ENCODE data around the gene ALKBH4.

ALKBH4 gene

GRCh38 chr7:102454468-102454867 is 10.2 kb downstream of the ALKBH4 start:
- Histone ChIP-seq H3K27me3 (ENCODE audit: control insufficient read depth, insufficient read depth, low read length, poor library complexity, severe bottlenecking) (no peaks in the 10 kb centered on the region), H3K9me3 (ENCODE audit: control insufficient read depth, low read length) (no peaks in the 10 kb centered on the region), H3K4me3 (ENCODE audit: insufficient read depth, low read depth, low read length) (no peak overlapping the region), H3K27ac (ENCODE audit: insufficient read depth, low read depth, low read length, poor library complexity, severe bottlenecking) (no peak overlapping the region), H3K36me3 (ENCODE audit: control insufficient read depth, insufficient read depth, low read length) (peaks cover 16% of the 10 kb centered on the region), H3K4me1 (ENCODE audit: control insufficient read depth, insufficient read depth, low read length) (peaks cover 4% of the 10 kb centered on the region)
- 82% methylated on average over 12 of the region's 12 CpGs for WGBS, 2 experiments

- H3K27ac ChIP-seq (ENCODE audit: insufficient read depth, low read depth, low read length, poor library complexity, severe bottlenecking) = no peak overlapping the region
- H3K9me3 ChIP-seq (ENCODE audit: control insufficient read depth, low read length) = no peaks in the 10 kb centered on the region
- H3K4me3 ChIP-seq (ENCODE audit: insufficient read depth, low read depth, low read length) = no peak overlapping the region
- no peaks in the 10 kb centered on the region for H3K27me3 ChIP-seq (ENCODE audit: control insufficient read depth, insufficient read depth, low read length, poor library complexity, severe bottlenecking)
- peaks cover 11% of the 10 kb centered on the region for H3K36me3 ChIP-seq (ENCODE audit: control insufficient read depth, insufficient read depth, low read length)
- 91 to 93% methylated on average over 7 of the region's 7 CpGs for WGBS, 2 experiments
- peaks cover 4% of the 10 kb centered on the region for H3K4me1 ChIP-seq (ENCODE audit: control insufficient read depth, insufficient read depth, low read length)
These were observed 11.3 kb downstream of the ALKBH4 start for GRCh38 chr7:102453319-102453718.

GRCh38 chr7:102452451-102452850 is 12.2 kb downstream of the ALKBH4 start:
- H3K9me3 ChIP-seq (ENCODE audit: control insufficient read depth, low read length) = no peaks in the 10 kb centered on the region
- H3K4me3 ChIP-seq (ENCODE audit: insufficient read depth, low read depth, low read length) = no peak overlapping the region
- H3K36me3 ChIP-seq (ENCODE audit: control insufficient read depth, insufficient read depth, low read length) = peaks cover 6% of the 10 kb centered on the region
- no peaks in the 10 kb centered on the region for H3K27me3 ChIP-seq (ENCODE audit: control insufficient read depth, insufficient read depth, low read length, poor library complexity, severe bottlenecking)
- peaks cover 4% of the 10 kb centered on the region for H3K4me1 ChIP-seq (ENCODE audit: control insufficient read depth, insufficient read depth, low read length)
- no peak overlapping the region for H3K27ac ChIP-seq (ENCODE audit: insufficient read depth, low read depth, low read length, poor library complexity, severe bottlenecking)
- 92 to 96% methylated on average over 6 of the region's 6 CpGs for WGBS, 2 experiments

- H3K27me3 ChIP-seq (ENCODE audit: control insufficient read depth, insufficient read depth, low read length, poor library complexity, severe bottlenecking) = no peaks in the 10 kb centered on the region
- H3K36me3 ChIP-seq (ENCODE audit: control insufficient read depth, insufficient read depth, low read length) = no peaks in the 10 kb centered on the region
- H3K4me3 ChIP-seq (ENCODE audit: insufficient read depth, low read depth, low read length) = no peak overlapping the region
- H3K27ac ChIP-seq (ENCODE audit: insufficient read depth, low read depth, low read length, poor library complexity, severe bottlenecking) = no peak overlapping the region
- 66 to 71% methylated on average over 23 of the region's 23 CpGs for WGBS, 2 experiments
- H3K9me3 ChIP-seq (ENCODE audit: control insufficient read depth, low read length) = no peaks in the 10 kb centered on the region
- H3K4me1 ChIP-seq (ENCODE audit: control insufficient read depth, insufficient read depth, low read length) = peaks cover 4% of the 10 kb centered on the region
These were observed 13.2 kb downstream of the ALKBH4 start for GRCh38 chr7:102451371-102452054.

- H3K27me3 ChIP-seq (ENCODE audit: control insufficient read depth, insufficient read depth, low read length, poor library complexity, severe bottlenecking) = no peaks in the 10 kb centered on the region
These were observed 14.4 kb downstream of the ALKBH4 start for GRCh38 chr7:102450242-102450641.

GRCh38 chr7:102449136-102449535 is 15.5 kb downstream of the ALKBH4 start:
- no peaks in the 10 kb centered on the region for H3K36me3 ChIP-seq (ENCODE audit: control insufficient read depth, insufficient read depth, low read length)
- H3K4me1 ChIP-seq (ENCODE audit: control insufficient read depth, insufficient read depth, low read length) = peaks cover 4% of the 10 kb centered on the region
- no peak overlapping the region for H3K27ac ChIP-seq (ENCODE audit: insufficient read depth, low read depth, low read length, poor library complexity, severe bottlenecking)
- WGBS, 2 experiments = 95 to 97% methylated on average over 15 of the region's 15 CpGs
- H3K27me3 ChIP-seq (ENCODE audit: control insufficient read depth, insufficient read depth, low read length, poor library complexity, severe bottlenecking) = no peaks in the 10 kb centered on the region
- H3K9me3 ChIP-seq (ENCODE audit: control insufficient read depth, low read length) = no peaks in the 10 kb centered on the region
- H3K4me3 ChIP-seq (ENCODE audit: insufficient read depth, low read depth, low read length) = no peak overlapping the region

More at GRCh38 chr7:102450242-102450641, 14.4 kb downstream of the ALKBH4 start:
- no peak overlapping the region for H3K4me3 ChIP-seq (ENCODE audit: insufficient read depth, low read depth, low read length)
- no peaks in the 10 kb centered on the region for H3K36me3 ChIP-seq (ENCODE audit: control insufficient read depth, insufficient read depth, low read length)
- H3K9me3 ChIP-seq (ENCODE audit: control insufficient read depth, low read length) = no peaks in the 10 kb centered on the region
- WGBS, 2 experiments = 89 to 92% methylated on average over 6 of the region's 6 CpGs
- no peak overlapping the region for H3K27ac ChIP-seq (ENCODE audit: insufficient read depth, low read depth, low read length, poor library complexity, severe bottlenecking)
- peaks cover 4% of the 10 kb centered on the region for H3K4me1 ChIP-seq (ENCODE audit: control insufficient read depth, insufficient read depth, low read length)

- H3K4me1 ChIP-seq (ENCODE audit: control insufficient read depth, insufficient read depth, low read length) = peaks cover 4% of the 10 kb centered on the region
- no peaks in the 10 kb centered on the region for H3K9me3 ChIP-seq (ENCODE audit: control insufficient read depth, low read length)
- no peak overlapping the region for H3K4me3 ChIP-seq (ENCODE audit: insufficient read depth, low read depth, low read length)
- WGBS, 2 experiments = 93 to 94% methylated on average over 14 of the region's 14 CpGs
- H3K27me3 ChIP-seq (ENCODE audit: control insufficient read depth, insufficient read depth, low read length, poor library complexity, severe bottlenecking) = no peaks in the 10 kb centered on the region
- no peak overlapping the region for H3K27ac ChIP-seq (ENCODE audit: insufficient read depth, low read depth, low read length, poor library complexity, severe bottlenecking)
- H3K36me3 ChIP-seq (ENCODE audit: control insufficient read depth, insufficient read depth, low read length) = no peaks in the 10 kb centered on the region
These were observed 17.4 kb downstream of the ALKBH4 start for GRCh38 chr7:102447311-102447710.

- Histone ChIP-seq H3K9me3 (ENCODE audit: control insufficient read depth, low read length) (no peaks in the 10 kb centered on the region), H3K4me1 (ENCODE audit: control insufficient read depth, insufficient read depth, low read length) (peaks cover 4% of the 10 kb centered on the region), H3K4me3 (ENCODE audit: insufficient read depth, low read depth, low read length) (no peak overlapping the region), H3K36me3 (ENCODE audit: control insufficient read depth, insufficient read depth, low read length) (no peaks in the 10 kb centered on the region), H3K27ac (ENCODE audit: insufficient read depth, low read depth, low read length, poor library complexity, severe bottlenecking) (no peak overlapping the region), H3K27me3 (ENCODE audit: control insufficient read depth, insufficient read depth, low read length, poor library complexity, severe bottlenecking) (no peaks in the 10 kb centered on the region)
- 95 to 97% methylated on average over 41 of the region's 41 CpGs for WGBS, 2 experiments
These were observed 18.1 kb downstream of the ALKBH4 start for GRCh38 chr7:102446387-102447156.

- H3K4me3 ChIP-seq (ENCODE audit: insufficient read depth, low read depth, low read length) = no peak overlapping the region
- H3K27me3 ChIP-seq (ENCODE audit: control insufficient read depth, insufficient read depth, low read length, poor library complexity, severe bottlenecking) = no peaks in the 10 kb centered on the region
- WGBS, 2 experiments = 84 to 89% methylated on average over 2 of the region's 2 CpGs
- no peak overlapping the region for H3K27ac ChIP-seq (ENCODE audit: insufficient read depth, low read depth, low read length, poor library complexity, severe bottlenecking)
- H3K36me3 ChIP-seq (ENCODE audit: control insufficient read depth, insufficient read depth, low read length) = no peaks in the 10 kb centered on the region
- H3K9me3 ChIP-seq (ENCODE audit: control insufficient read depth, low read length) = no peaks in the 10 kb centered on the region
- no peaks in the 10 kb centered on the region for H3K4me1 ChIP-seq (ENCODE audit: control insufficient read depth, insufficient read depth, low read length)
These were observed 19.0 kb downstream of the ALKBH4 start for GRCh38 chr7:102445674-102446071.

GRCh38 chr7:102444961-102445673 is 19.5 kb downstream of the ALKBH4 start:
- 92 to 95% methylated on average over 17 of the region's 17 CpGs for WGBS, 2 experiments
- no peaks in the 10 kb centered on the region for H3K36me3 ChIP-seq (ENCODE audit: control insufficient read depth, insufficient read depth, low read length)

More at GRCh38 chr7:102444961-102445673, 19.5 kb downstream of the ALKBH4 start:
- Histone ChIP-seq H3K4me1 (ENCODE audit: control insufficient read depth, insufficient read depth, low read length) (no peaks in the 10 kb centered on the region), H3K27ac (ENCODE audit: insufficient read depth, low read depth, low read length, poor library complexity, severe bottlenecking) (no peak overlapping the region), H3K9me3 (ENCODE audit: control insufficient read depth, low read length) (no peaks in the 10 kb centered on the region), H3K4me3 (ENCODE audit: insufficient read depth, low read depth, low read length) (no peak overlapping the region), H3K27me3 (ENCODE audit: control insufficient read depth, insufficient read depth, low read length, poor library complexity, severe bottlenecking) (no peaks in the 10 kb centered on the region)
